HG02678 (cell line): Measurements from ENCODE around the gene UBAP1.
"Not testable (repeated sequence)": the region's sequence is repeated elsewhere in the genome, so short reads cannot be mapped to it uniquely, and the experiment has no call there.

Experiments
- ATAC-seq: cut with Tn5 transposase; IDR thresholded peaks from one replicate; pipeline ENCODE4 v1.9.1; 2021; ENCODE audit warnings: mild to moderate bottlenecking, moderate library complexity; ENCODE audit not compliant: unreplicated experiment

The UBAP1 gene

DNA sequence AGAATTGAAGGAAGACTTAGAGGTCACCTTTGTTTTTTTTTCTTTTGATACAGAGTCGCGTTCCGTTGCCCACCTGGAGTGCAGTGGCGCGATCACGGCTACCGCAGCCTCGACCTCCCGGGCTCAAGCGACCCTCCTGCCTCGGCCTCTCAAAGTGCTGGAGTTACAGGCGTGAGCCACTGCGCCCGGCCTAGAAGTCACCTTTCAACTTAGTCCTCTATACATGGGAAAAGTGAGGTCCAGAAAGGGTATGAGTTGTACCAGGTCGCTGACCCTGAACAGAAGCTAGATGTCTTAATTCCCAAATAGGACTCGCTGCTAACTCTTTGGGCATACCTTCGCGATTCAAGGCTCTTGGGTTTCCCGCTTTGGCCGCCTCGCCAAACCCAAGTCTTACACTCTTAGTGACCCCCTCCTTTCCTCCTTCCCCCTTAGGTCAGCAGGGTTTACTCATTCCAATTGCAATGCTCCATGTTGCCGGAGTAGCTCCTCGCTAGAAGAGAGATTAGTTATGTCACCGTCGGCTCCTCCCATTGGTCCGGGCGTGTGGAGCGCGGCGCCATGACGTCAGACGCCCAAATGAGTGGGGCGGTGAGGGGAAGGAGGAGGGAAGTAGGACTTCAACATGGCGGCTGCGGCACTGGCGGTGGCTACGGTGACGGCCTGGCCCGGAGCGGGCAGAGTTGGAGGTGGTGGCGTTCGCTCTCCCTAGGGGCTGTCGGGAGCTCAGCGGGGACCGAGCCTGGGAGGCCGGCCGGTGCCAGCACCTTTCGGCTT is at the start of gene UBAP1:
UBAP1 (plus strand) TSS at position 608 of the 777 bp plus-strand sequence. CDS start 41,872 bp downstream, outside the sequence.
- ATAC-seq: peak; percentile 99

DNA sequence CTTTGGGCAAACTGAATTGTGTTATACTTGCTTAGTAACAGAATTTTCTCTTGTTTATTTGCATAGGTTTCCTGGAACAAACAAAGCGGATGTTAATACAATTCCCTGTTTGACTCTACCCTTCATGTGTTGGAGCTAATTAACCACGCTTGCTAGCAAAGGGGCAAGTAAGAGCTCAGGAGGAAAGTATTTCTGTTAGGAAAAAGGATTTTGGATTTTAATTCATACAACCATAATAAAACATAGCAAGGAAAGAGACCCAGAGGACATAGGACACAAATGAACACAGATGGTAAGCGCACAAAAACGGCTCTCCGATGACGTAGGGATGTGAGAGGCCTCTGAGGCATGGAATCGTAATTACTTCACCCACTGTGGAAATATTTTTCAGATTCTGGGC is 47.3 kb upstream of the UBAP1 start:
- no peak for ATAC-seq

DNA sequence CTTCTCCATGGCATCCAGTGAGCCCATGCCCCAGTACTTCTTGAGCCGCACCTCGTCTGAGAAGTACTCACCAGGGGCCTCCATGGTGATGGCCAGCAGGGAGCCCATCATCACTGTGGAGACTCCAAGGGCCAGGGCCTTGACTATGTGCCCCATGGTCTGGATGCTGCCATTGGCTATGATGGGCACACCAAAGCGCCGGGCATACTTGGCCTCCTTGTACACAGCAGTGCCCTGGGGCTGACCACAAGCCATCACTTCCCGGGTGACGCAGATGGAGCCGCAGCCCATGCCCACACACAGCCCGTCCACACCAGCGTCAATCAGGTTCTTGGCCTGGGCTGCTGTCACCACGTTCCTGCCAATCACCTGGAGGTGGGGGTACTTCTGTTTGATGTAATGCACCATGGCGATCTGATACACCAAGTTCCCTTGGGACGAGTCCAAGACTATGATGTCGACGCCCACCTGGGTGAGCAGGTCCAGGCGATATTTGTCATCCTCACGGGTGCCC is 45.4 kb upstream of the UBAP1 start:
- no peak for ATAC-seq

DNA sequence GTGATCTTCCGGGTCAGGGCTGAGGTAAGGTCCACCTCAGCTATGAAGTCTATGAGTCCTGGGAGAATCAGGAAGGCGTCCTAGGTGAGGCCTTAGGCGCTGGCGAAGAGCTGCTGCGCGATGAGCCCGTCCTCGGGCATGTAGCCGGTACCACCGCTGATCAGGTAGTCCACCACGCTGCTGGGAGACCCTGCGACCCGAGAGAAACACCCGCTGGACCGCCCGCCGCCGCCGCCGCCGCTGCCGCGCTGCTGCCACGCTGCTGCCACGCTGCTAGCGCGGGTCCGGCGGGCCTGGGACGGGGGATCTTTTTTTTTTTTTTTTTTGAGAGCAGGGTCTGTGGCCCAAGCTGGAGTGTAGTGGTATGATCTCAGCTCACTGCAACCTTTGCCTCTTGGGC is 44.3 kb upstream of the UBAP1 start:
- ATAC-seq: no peak

DNA sequence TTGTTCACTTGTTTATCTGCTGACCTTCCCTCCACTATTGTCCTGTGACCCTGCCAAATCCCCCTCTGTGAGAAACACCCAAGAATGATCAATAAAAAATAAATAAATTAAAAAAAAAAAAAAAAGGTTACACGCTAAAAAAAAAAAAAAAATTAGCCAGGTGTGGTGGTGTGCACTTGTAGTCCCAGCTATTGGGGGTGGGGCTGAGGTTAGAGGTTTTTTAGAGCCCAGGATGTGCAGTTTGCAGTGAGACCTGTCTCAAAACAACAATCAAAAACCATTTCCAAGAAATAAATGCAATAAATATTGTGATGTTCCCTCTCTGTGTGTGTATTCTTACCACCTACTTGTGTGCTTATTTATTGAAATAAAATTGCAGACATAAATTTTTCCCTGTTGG is 40.2 kb upstream of the UBAP1 start:
- ATAC-seq: not testable (repeated sequence)

DNA sequence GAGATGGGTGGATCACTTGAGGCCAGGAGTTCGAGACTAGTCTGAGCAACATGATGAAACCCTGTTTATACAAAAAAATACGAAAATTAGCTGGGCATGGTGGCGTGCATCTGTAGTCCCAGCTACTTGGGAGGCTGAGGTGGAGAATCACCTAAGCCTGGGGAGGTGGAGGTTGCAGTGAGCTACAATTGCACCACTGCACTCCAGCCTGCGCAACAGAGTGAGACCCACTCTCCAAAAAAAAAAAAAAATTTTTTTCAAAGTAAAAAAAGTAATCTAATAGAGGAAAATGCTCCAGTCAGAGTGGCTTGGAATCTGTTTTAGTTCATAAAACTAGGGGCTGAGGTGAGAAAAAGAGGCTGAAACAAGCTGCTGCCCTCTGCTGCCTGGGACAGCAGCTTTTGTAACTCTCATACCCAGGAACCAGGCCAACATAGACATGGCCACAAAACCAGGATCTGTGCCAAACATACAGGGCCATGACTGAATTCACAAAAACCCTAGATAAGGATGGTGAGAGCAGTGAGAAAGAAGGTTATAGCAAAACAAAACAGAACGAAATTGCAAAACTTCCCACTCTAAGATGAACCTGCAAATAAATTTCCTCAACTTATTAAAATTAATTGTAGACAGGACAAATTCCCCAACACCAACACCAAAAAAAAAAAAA is 39.2 kb upstream of the UBAP1 start:
- ATAC-seq: no peak

DNA sequence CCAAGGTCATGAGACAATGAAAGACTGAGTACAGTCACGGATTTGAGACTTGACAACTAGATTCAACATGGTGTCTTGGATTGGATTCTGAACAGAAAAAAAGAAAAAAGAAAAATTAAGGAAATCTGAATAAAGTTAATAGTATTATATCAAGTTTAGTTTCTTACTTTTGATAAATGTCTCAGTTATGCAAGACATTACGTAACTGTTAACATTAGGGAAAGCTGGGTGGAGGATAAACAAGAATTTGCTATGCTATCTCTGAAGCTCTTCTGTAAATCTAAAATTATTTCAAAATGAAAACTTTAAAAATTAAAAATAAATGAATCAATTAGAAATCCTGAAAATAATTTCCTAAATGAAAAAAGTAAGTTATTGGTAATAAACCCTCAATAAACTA is 38.0 kb upstream of the UBAP1 start:
- no peak for ATAC-seq

DNA sequence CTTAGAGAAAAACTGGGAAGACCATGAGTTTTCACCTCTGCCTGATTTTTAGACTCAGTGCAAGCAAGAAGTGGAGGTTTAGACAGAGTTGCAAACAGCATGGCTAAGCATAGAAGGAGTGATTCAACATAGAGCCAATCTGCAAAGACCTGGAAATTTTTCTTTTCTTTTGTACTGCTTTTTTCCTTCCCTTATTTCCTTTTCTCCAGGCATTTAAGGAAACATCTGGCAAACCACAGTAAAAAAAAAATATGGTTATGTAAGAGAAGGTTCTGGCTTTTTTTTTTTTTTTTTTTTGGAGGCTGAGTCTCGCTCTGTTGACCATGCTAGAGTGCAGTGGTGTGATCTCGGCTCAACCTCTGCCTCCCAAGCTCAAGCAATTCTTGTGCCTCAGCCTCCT is 35.7 kb upstream of the UBAP1 start:
- no peak for ATAC-seq

DNA sequence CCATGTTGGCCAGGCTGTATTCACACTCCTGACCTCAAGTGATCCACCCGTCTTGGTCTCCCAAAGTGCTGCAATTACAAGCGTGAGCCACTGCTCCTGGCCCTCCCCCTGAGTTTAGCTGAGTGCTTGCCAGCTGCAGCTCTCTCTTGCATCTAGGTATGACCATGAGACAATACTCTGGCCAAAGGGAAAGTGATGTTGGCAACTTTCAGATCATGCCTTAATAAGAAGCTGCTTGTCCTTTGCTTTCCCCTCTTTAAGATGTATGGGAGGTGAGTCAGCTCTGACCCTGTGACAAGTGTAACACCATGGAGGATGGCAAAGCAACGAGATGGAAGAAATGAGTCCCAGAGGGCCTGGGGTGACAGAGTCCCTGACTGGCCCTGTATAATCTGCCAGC is 33.7 kb upstream of the UBAP1 start:
- no peak for ATAC-seq

DNA sequence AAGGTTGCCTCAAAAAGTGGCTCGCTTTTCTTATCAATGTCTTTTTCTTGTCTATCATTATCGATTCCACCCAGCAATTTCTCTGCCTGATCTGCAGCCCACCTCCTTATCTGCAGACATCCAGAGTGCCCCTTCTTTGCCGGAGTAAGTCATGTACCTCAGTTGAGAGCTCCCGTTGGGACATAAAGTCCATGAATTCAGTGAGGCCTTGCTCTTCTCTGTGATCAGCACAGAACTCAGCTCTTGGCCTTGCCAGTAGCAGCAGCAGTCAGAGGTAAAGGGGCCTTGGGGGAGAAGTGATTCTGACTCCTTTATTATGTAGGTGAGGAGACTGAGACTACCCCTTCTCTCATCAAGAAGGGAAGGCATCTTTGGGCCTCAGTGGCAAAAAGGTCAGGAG is 27.4 kb upstream of the UBAP1 start:
- no peak for ATAC-seq

DNA sequence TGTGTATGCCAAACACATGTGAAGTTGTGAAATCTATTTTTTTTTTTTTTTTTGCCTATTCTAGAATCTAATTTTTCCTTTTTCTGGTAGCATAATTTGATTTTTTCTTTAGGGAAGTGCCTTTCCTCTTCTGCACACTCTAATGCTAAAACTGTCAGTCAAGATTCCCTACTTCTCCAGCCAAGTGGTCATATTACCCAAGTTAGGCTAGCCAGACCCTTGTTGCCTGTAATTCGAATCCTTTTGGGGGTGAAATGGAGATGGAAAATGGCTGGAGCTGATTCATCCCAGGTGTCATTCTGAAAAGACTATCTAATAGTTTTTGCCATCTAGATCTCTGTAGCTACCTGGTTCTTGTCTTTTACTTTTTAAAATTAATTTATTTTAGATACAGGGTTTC is 24.8 kb upstream of the UBAP1 start:
- ATAC-seq: no peak

DNA sequence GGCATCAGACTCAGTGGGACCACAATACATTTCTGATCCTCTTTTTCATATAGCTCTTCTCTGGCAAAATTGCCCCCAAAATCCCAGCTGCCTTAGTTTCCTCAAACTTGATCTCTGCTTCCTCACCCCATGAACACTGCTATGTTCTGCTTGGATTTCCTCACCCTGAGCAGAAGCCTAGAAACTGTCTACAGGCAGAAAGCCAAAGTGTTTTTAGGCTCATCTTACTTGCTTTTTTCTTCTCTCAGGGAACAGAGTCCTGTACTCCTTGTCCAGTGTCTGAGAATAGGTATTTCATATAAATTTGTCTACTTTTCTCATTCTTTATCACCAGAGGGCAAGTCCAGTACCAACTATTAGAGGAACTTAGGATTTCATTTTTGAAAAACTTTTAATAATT is 21.5 kb upstream of the UBAP1 start:
- no peak for ATAC-seq

DNA sequence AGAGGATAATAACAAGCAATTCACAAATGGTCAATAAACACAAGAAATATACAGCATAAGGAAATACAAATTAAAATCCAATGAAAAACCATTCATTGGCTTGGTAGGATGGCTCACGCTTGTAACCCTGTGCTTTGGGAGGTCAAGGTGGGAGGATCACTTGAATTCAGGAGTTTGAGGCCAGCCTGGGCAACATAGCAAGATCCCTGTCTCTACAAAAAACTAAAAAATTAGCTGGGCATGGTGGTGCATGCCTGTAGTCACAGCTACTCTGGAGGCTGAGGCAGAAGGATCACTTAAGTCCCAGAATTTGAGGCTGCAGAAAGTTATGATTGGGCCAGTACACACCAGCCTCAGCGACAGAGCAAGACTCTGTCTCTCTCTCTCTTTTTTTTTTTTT is 20.9 kb upstream of the UBAP1 start:
- ATAC-seq: no peak

DNA sequence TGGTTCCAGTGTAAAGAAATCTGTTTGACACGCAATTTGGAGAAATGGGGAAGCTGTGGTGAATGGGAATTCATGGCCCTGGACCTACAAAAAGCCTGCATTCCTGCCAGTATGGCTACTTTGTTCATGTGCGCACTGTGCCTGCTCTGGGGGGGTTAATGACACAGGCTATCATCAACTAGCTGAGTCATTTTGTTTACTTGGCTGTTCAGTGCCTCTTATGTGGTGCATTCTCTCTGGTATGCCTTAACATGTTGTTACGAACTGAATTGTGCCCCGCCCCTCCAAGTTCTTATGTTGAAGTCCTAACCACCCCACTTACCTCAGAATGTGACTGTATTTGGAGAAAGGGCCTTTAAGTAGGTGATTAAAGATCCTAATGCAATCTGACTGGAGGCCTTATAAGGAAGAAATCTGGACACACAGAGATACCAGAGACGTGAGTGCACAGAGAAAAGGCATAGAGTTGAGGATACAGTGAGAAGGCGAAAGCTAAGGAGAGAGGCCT is 20.4 kb upstream of the UBAP1 start:
- no peak for ATAC-seq

DNA sequence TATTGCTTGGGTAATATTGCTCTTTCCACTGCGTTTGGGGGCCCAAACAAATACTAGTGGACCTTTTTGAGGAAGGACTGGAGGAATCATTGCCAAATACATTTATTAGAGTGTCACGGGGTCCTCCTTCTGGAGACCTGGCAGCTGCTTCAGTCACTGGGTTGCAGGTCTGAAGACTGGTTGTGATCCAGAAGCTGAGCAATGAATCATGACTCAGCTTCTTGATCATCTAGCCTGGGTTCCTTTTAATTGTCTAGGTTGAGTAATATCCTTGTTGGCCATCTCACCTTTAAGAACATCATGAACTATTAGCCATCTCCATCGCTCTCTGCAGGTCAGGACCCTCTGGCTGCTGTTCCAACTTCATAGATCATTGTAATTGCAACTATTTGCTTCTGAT is 15.4 kb upstream of the UBAP1 start:
- no peak for ATAC-seq

DNA sequence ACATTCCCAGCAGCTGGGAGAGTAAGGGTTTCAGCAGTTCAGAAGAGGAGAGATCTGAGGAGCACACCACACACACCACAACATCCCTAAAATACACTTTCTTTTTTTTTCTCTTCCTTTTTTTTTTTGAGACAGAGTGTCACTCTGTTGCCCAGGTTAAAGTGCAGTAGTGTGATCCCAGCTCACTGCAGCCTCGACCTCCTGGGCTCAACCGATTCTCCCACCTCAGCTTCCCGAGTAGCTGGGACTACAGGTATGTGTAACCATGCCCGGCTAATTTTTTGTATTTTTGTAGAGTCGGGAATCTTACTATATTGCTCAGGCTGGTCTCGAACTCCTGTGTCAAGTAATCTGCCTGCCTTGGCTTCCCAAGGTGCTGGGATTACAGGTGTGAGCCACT is 9.7 kb upstream of the UBAP1 start:
- ATAC-seq: no peak

DNA sequence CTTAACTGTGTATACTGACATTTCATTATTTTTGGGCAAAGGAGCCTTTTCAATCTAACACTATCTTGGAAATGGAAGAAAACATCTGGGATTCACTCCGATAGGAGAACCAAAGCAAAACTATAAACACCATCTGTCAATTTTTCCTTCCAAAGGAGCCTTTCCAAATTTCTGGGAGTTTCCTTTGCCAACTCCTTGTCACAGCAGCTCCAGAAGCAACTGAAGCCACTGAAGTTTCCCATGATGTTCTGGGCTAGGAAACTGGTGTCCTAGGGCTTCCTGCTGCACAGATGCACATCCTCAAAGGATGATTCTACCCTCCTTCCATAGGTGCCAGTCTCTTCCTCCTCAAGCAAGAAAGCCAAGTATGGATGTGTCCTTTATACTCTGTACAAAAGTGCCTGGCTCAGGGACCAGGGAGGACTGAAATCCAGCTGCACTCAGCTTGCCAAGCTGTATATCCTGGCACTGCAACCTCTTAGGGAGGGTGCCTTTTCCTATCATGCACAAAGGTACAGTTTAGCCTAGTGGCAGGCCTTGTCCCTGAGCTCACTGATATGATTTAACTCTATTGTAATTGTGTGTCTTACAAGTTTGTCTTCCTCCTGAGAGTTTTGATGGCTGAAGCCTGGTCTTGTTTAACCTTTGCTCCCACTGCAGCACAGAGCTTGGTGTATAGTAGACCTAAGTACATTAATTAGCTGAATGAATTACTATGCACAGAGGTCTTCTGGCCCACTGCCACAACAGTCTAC is 8.4 kb upstream of the UBAP1 start:
- no peak for ATAC-seq

DNA sequence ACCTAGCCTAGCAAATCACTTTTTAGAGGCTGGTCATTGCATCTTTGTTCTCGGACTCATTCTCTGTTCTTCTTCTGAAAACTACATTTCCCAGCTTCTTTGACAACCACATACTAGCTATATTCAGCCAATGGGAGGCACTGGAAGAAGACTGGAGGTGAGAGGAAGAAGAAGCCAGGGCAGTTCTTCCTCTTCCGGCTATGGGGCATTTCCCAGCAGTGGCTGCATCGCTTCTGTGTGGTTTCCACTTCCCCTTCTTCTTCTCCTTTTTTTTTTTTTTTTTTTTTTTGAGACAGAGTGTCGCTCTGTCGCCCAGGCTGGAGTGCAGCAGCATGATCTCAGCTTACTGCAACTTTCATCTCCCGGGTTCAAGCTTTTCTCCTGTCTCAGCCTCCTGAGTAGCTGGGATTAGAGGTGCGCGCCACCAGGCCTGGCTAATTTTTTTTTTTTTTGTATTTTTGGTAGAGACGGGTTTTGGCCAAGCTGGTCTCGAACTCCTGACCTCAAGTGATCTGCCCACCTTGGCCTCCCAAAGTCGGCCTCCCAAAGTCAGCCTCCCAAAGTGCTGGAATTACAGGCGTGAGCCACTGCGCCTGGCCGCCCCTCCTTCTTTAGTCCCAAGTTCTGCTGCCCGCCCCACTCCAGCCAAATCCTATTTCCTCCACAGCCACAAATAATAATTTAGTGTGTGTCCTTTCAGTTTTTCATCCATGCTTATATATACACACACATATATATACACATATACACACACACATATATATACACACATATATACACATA is 6.9 kb upstream of the UBAP1 start:
- no peak for ATAC-seq

DNA sequence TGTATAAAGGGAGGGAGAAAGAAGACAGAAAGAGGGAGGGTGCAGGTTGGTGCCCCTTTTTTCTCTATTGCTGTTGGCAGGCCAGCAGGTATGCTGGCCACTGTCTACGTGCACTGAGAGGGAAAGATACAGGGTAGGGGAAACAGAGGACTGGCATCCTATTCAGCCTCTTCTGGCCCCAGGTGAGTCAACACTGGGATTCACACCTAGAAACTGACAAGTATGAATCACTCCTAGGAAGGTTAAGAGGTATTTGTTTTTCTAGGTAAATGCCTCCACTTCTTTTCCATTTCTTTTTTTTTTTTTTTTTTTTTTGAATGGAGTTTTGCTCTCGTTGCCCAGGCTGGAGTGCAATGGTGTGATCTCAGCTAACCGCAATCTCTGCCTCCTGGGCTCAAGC is 2.8 kb upstream of the UBAP1 start:
- no peak for ATAC-seq

DNA sequence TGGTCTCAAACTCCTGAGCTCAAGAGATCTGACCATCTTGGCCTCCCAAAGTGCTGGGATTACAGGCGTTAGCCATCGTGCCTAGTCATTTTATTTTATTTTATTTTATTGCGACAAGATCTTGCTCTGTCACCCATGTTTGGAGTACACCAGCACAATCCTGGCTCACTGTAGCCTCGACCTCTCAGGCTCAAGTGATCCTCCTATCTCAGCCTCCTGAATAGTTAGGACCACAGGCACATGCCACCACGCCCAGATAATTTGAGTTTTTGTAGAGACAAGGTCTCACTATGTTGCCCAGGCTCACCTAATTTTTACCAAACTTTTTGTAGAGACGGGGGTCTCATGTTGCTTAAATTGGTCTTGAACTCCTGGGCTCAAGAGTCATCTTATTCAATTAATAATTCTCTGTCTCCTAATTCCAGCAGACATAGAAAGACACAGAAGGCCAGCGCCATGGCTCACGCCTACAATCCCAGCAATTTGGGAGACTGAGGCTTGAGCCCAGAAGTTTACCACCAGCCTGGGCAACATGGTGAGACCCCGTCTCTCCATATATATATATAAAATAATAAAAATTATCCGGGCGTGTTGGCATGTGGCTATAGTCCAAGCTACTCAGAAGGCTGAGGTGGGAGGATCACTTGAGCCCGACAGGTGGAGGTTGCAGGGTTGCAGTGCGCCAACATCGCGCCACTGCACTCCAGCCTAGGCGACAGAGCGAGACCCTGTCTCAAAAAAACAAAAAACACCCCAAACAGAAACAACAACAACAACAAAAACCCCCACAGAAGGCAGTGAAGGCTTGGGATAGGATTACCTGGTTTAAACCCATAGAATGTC is 1.0 kb upstream of the UBAP1 start:
- ATAC-seq: no peak
